ENCODE results near the gene PLA2G10.
"Not testable (repeated sequence)": the region's sequence is repeated elsewhere in the genome, so short reads cannot be mapped to it uniquely, and the experiment has no call there.

Gene PLA2G10

GRCh38 chr16:14694129-14694528 lies at the start of gene PLA2G10:
TSS of gene PLA2G10 (minus strand) at chr16:14694308. CDS start at chr16:14694229, 79 bp downstream.
- not testable (repeated sequence) for DNase-seq (ENCODE audit: low read depth)

GRCh38 chr16:14742273-14743128 lies 48.4 kb upstream of the PLA2G10 start, which contains the start of gene NPIPA2:
TSS of gene NPIPA2 (plus strand) at chr16:14742533. CDS start at chr16:14748066, 5,533 bp downstream.
- DNase-seq (ENCODE audit: low read depth): not testable (repeated sequence)

- DNase-seq (ENCODE audit: low read depth): not testable (repeated sequence)
Measured at GRCh38 chr16:14741794-14742193, 47.7 kb upstream of the PLA2G10 start.

GRCh38 chr16:14740832-14741385 lies 46.8 kb upstream of the PLA2G10 start:
- not testable (repeated sequence) for DNase-seq (ENCODE audit: low read depth)

- DNase-seq (ENCODE audit: low read depth): not testable (repeated sequence)
Measured at GRCh38 chr16:14733233-14733632, 39.1 kb upstream of the PLA2G10 start.

GRCh38 chr16:14703156-14704011 lies 9.3 kb upstream of the PLA2G10 start, which contains the start of gene NPIPA3:
TSS of gene NPIPA3 (plus strand) at chr16:14703411. CDS start at chr16:14708944, 5,533 bp downstream.
- DNase-seq (ENCODE audit: low read depth): not testable (repeated sequence)

- not testable (repeated sequence) for DNase-seq (ENCODE audit: low read depth)
Measured at GRCh38 chr16:14702672-14703071, 8.6 kb upstream of the PLA2G10 start.

- not testable (repeated sequence) for DNase-seq (ENCODE audit: low read depth)
Measured at GRCh38 chr16:14701859-14702258, 7.8 kb upstream of the PLA2G10 start.

GRCh38 chr16:14685870-14686793 lies 8.0 kb downstream of the PLA2G10 start:
- not testable (repeated sequence) for DNase-seq (ENCODE audit: low read depth)

GRCh38 chr16:14682121-14682520 lies 12.0 kb downstream of the PLA2G10 start:
- no peak for DNase-seq (ENCODE audit: low read depth)

GRCh38 chr16:14681115-14681514 lies 13.0 kb downstream of the PLA2G10 start:
- no peak for DNase-seq (ENCODE audit: low read depth)

- not testable (repeated sequence) for DNase-seq (ENCODE audit: low read depth)
Measured at GRCh38 chr16:14680396-14680795, 13.7 kb downstream of the PLA2G10 start.

- DNase-seq (ENCODE audit: low read depth): no peak
Measured at GRCh38 chr16:14678748-14679497, 15.2 kb downstream of the PLA2G10 start.

- DNase-seq (ENCODE audit: low read depth): no peak
Measured at GRCh38 chr16:14677627-14678026, 16.5 kb downstream of the PLA2G10 start.

- DNase-seq (ENCODE audit: low read depth): no peak
Measured at GRCh38 chr16:14676633-14677032, 17.5 kb downstream of the PLA2G10 start.

GRCh38 chr16:14672403-14672971 lies 21.6 kb downstream of the PLA2G10 start:
- no peak for DNase-seq (ENCODE audit: low read depth)

GRCh38 chr16:14669776-14670175 lies 24.3 kb downstream of the PLA2G10 start:
- DNase-seq (ENCODE audit: low read depth): no peak

GRCh38 chr16:14668556-14669223 lies 25.4 kb downstream of the PLA2G10 start:
- DNase-seq (ENCODE audit: low read depth): no peak
